Measurements from ENCODE around the gene PLCH1.

- TF ChIP-seq CTCF (IDR thresholded peaks at IDR 0.05; ENCODE audit: low read depth, low read length) (no peak), EZH2phosphoT487 (IDR thresholded peaks at IDR 0.05; ENCODE audit: low read depth) (no peak)
Measured at GRCh38 chr3:155648013-155648591, 96.8 kb downstream of the PLCH1 start.
